ENCODE results near the gene CC2D1A. TPM values are rescaled to one million over a fixed set of nuclear protein-coding genes. Genes with fewer than 3 reads are reported as not detected.

The CC2D1A gene
- total RNA-seq, 2 donors from 2014 or later, result 29.5 to 38.7 TPM

DNA sequence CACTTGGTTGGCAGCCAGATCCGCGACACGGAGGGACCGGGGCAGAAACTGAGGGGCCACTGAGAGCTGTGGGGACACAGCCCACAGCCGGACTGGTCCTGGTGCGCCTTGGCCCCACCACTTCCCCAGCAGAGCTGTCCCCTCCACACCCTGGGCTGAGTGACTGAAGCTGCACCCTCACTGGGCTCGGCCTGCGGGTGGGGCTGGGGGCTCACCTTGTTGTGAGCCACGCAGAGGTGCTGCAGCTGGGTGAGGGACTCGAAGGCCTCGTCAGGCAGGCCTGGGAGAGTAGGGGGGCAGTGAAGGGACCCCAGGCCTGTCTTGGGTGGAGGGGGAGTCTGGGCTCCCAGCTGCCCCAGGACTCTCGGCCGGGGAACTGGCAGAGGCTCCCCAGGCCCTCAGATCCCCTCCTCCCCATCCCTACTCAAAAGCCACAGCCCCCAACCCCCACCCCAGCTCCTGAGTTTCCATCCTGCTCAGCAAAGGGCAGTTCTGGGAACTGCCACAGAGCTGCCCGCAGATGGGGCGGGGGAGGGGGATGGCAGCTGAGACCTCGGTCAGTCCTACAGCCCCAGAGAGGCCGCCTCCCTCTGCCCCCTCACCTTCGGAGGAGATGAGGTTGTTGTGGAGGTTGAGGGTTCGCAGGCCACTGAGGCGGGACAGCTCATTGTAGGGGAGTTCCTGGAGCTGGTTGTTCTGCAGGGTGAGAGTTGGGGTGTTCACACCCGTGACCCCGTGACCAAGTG, 29.9 kb downstream of the CC2D1A start:
- ATAC-seq (ENCODE audit: insufficient number of reproducible peaks, low FRiP score, low read depth) (no peak), DNase-seq (ENCODE audit: low spot score) (no peak)
- no peaks in the 10 kb centered on the region for H3K9me3 ChIP-seq
- H3K36me3 ChIP-seq, result no peaks in the 10 kb centered on the region
- TF ChIP-seq, protein P1, sequence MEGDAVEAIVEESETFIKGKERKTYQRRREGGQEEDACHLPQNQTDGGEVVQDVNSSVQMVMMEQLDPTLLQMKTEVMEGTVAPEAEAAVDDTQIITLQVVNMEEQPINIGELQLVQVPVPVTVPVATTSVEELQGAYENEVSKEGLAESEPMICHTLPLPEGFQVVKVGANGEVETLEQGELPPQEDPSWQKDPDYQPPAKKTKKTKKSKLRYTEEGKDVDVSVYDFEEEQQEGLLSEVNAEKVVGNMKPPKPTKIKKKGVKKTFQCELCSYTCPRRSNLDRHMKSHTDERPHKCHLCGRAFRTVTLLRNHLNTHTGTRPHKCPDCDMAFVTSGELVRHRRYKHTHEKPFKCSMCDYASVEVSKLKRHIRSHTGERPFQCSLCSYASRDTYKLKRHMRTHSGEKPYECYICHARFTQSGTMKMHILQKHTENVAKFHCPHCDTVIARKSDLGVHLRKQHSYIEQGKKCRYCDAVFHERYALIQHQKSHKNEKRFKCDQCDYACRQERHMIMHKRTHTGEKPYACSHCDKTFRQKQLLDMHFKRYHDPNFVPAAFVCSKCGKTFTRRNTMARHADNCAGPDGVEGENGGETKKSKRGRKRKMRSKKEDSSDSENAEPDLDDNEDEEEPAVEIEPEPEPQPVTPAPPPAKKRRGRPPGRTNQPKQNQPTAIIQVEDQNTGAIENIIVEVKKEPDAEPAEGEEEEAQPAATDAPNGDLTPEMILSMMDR (IDR thresholded peaks at IDR 0.05), result no peak
- peaks cover 5 to 7% of the 10 kb centered on the region in 2 donors for H3K4me1 ChIP-seq (ENCODE audit: control insufficient read depth in 1 of 2, low read depth in 2 of 2)
- no peak overlapping the region for H3K27ac ChIP-seq
- H3K27me3 ChIP-seq (replicated peaks; ENCODE audit: insufficient read depth), result no peaks in the 10 kb centered on the region
- no peak overlapping the region for H3K4me3 ChIP-seq

DNA sequence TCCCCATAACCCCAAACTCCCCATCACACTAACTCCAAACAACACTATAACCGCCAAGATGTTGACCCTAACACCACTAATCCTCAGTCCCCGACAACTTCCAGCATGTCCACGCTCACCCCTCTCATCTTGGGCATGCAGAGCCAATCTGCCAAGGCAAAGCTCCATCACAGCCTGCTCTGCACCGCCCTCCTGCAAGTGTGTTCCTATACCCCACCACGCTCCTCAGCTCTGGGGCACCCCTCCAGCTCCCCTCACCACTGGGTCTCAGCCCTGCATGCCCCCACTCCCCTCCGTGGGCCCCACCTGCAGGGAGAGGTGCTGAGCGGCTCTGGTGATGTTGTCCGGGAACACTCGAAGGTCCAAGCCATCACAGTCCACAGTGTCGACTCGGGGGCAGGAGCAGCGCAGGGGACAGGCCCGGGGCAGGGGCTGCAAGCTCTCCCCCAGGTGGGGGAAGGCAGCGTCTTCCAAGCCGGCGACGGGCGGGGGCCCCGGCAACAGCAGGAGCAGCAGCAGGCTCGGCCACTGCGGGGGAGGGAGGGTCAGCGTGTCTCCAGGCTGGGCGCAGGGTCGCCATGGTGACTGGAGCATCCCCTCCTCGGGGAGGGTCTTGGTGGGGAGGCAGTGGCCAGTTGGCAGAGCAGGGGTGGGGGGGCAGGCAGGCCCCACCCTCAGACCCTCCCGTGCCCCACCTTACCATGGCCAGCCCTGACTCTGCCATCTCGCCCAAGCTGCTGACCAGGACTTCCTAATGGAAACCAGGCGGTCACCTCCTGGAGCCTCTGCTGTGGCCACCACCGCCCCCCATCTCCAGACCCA, 31.7 kb downstream of the CC2D1A start:
- Histone ChIP-seq H3K9me3 (no peaks in the 10 kb centered on the region), H3K36me3 (no peaks in the 10 kb centered on the region), H3K27me3 (replicated peaks; ENCODE audit: insufficient read depth) (no peaks in the 10 kb centered on the region), H3K4me1 (ENCODE audit: control insufficient read depth in 1 of 2, low read depth in 2 of 2) (peaks cover 5 to 7% of the 10 kb centered on the region in 2 donors), H3K4me3 (peak overlapping the region; percentile 69), H3K27ac (peak overlapping the region in 1 of 2 donors; percentile 31)
- TF ChIP-seq, protein P1 (IDR thresholded peaks at IDR 0.05), result no peak
- ATAC-seq (ENCODE audit: insufficient number of reproducible peaks, low FRiP score, low read depth), result no peak
- DNase-seq (ENCODE audit: low spot score), result no peak

DNA sequence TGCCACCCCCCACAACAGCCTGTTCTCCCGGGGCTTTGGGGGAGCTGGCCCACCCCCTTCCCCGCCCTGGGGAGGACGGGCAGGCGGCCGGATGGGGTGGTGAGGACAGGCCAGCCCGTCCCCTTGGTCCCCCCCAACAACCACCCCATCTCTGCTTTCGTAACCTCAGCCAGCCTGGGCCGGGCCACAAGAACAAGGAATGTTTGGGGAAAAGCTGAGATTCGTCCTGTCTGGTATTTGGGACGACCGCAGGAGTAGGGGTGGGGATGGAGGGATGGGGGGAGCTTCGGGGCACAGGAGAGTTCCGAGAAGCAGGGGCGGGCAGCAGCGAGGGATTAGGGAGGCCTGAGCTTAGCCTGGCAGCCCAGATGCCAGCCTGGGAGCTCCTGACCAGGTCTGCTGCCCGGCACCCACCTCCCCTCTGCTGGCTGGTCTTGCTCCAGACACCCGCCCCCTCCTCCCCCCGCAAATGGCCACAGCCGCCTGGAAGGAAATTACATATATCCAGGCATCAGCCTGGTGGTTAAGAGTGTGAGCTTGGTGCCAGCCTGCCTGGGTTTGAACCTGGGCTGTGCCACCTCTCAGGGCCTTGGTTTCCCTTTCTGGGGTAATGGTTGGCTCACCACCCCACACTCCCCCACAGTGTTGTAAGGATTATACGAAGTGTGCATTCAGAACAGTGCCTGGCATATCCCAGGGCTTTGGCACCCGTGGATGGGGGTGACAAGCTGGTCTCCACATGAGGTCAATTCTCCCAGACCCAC, 32.5 kb downstream of the CC2D1A start, which contains the start of gene PODNL1:
Gene PODNL1, minus strand, starts transcription at position 117 of the 764 bp plus-strand sequence. CDS start 236 bp downstream, outside the sequence.
- TF ChIP-seq, protein P1 (IDR thresholded peaks at IDR 0.05), result no peak
- ATAC-seq (ENCODE audit: insufficient number of reproducible peaks, low FRiP score, low read depth) (peak; percentile 54), DNase-seq (ENCODE audit: low spot score) (no peak)
- Histone ChIP-seq H3K27me3 (replicated peaks; ENCODE audit: insufficient read depth) (no peaks in the 10 kb centered on the region), H3K36me3 (no peaks in the 10 kb centered on the region), H3K4me1 (ENCODE audit: control insufficient read depth in 1 of 2, low read depth in 2 of 2) (peaks cover 5 to 7% of the 10 kb centered on the region in 2 donors), H3K27ac (peak within 1 kb of the TSS in 1 of 2 donors; percentile 31), H3K9me3 (no peaks in the 10 kb centered on the region), H3K4me3 (peak within 1 kb of the TSS; percentile 69)

DNA sequence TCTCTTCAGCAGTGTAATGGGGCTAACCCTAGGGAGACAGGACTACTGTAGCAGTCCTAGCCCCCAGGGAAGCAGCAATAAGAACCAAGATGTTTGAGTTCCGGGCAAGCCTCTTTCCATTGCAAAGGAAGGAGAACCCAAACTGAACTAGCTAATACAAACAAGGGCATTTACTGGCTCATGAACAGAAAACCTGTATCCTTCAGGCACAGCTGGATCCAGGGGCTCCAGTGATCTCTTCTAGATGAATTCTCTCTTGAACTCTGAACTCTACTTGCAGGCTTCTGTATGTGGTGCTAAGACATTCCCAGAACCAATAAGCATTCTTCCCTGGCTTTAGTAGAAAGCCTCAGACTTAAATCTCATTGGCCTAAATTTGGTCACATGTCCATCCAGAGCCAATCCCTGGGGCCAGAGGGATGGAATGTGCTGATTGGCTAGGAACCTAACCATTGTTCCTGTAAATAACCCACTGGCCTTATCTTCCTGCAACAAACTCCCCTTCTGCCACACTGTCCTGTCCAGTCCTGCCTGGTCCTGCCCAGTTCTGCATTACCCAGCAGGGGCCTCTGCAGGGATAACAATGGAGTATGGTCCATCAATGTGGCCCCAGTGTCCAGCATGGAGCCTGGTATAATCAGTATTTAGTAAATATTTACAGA, 36.2 kb downstream of the CC2D1A start:
- Histone ChIP-seq H3K27ac (no peak overlapping the region), H3K4me3 (no peak overlapping the region), H3K4me1 (ENCODE audit: control insufficient read depth in 1 of 2, low read depth in 2 of 2) (peaks cover 5 to 7% of the 10 kb centered on the region in 2 donors), H3K9me3 (no peaks in the 10 kb centered on the region), H3K36me3 (no peaks in the 10 kb centered on the region), H3K27me3 (replicated peaks; ENCODE audit: insufficient read depth) (no peaks in the 10 kb centered on the region)
- DNase-seq (ENCODE audit: low spot score), result no peak
- ATAC-seq (ENCODE audit: insufficient number of reproducible peaks, low FRiP score, low read depth), result no peak
- TF ChIP-seq, protein P1 (IDR thresholded peaks at IDR 0.05), result no peak

Data from thoracic aorta (tissue), 2 donors.